HepG2 (cell line): ENCODE measurements around the gene MYO18A. TPM values are rescaled to one million over a fixed set of nuclear protein-coding genes. Genes with fewer than 3 reads are reported as not detected.

Source experiments
- AKAP8 ChIP-seq: sonication (generic); formaldehyde crosslinking; IDR thresholded peaks from 2 replicates; pipeline ENCODE4 v1.5.1; 2020; ENCODE audit warnings: mild to moderate bottlenecking, missing genetic modification reagents
- CBX1 ChIP-seq: IDR thresholded peaks from one replicate; pipeline ENCODE4 v1.6.1; 2016; ENCODE audit warnings: antibody characterized with exemption, low read depth
- CEBPZ ChIP-seq: IDR thresholded peaks from 2 replicates; pipeline ENCODE4 v1.6.1; 2012; ENCODE audit warnings: low read length, improper control_type of control experiment
- HMGXB3 ChIP-seq: sonication (generic); formaldehyde crosslinking; IDR thresholded peaks from 2 replicates; pipeline ENCODE4 v1.4.0; 2020; ENCODE audit warnings: missing genetic modification reagents, borderline replicate concordance
- KDM2A ChIP-seq: sonication (generic); formaldehyde crosslinking; IDR thresholded peaks from 2 replicates; pipeline ENCODE4 v1.4.0; 2020; ENCODE audit warnings: low read depth, missing genetic modification reagents, borderline replicate concordance
- KLF11 ChIP-seq: IDR thresholded peaks from 2 replicates; pipeline ENCODE4 v1.6.1; 2016; ENCODE audit warnings: missing compliant biosample characterization
- KLF12 ChIP-seq: sonication (generic); formaldehyde crosslinking; IDR thresholded peaks from 2 replicates; pipeline ENCODE4 v1.4.0; 2020; ENCODE audit warnings: missing genetic modification reagents, borderline replicate concordance
- MNT ChIP-seq: fragments of 450-650 bp; IDR thresholded peaks from 2 replicates; pipeline ENCODE4 v1.6.1; 2016
- NR2F2 ChIP-seq: IDR thresholded peaks from 2 replicates; pipeline ENCODE4 v1.6.1; 2012; ENCODE audit warnings: low read depth, inconsistent platforms, borderline replicate concordance
- PBX2 ChIP-seq: IDR thresholded peaks from 2 replicates; pipeline ENCODE4 v1.6.1; 2016; ENCODE audit warnings: control low read depth
- THAP7 ChIP-seq: sonication (generic); formaldehyde crosslinking; IDR thresholded peaks from 2 replicates; pipeline ENCODE4 v1.8.1; 2023; ENCODE audit warnings: mild to moderate bottlenecking, missing genetic modification reagents
- ZFY ChIP-seq: sonication (generic); formaldehyde crosslinking; IDR thresholded peaks from 2 replicates; pipeline ENCODE4 v1.4.0; 2020; ENCODE audit warnings: missing genetic modification reagents
- ZNF230 ChIP-seq: sonication (generic); formaldehyde crosslinking; IDR thresholded peaks from 2 replicates; pipeline ENCODE4 v1.4.0; 2020; ENCODE audit warnings: mild to moderate bottlenecking, missing genetic modification reagents
- ZNF234 ChIP-seq: sonication (generic); formaldehyde crosslinking; conservative IDR thresholded peaks from 2 replicates; pipeline ENCODE4 v1.5.1; 2020; ENCODE audit warnings: mild to moderate bottlenecking, missing genetic modification reagents
- ZNF296 ChIP-seq: sonication (generic); formaldehyde crosslinking; conservative IDR thresholded peaks from 2 replicates; pipeline ENCODE4 v1.5.0; 2020; ENCODE audit warnings: mild to moderate bottlenecking, missing genetic modification reagents
- polyA plus RNA-seq, 8 experiments: library from polyadenylated mRNA; depleted of rRNA in 3 of 8; stranded (reverse) in 7 of 8; unstranded in 1 of 8; fragments of >200 nt; fragmentation: Illumina TruSeq in 4 of 8; extraction: Trizol in 4 of 8; gene quantifications; 2 replicates each; pipeline versions ENCODE4 v1.2.1 to v1.2.3, GENCODE V29; 2011 to 2016; ENCODE audit warnings: low read depth in 4 of 8, missing spikeins in 1 of 8, mixed read lengths in 1 of 8; ENCODE audit not compliant: insufficient read depth in 1 of 8
- total RNA-seq, 5 experiments: library from RNA; depleted of rRNA; stranded (reverse); fragments of >200 nt; fragmentation: Illumina TruSeq; extraction: Trizol; gene quantifications; 2 replicates each; pipeline ENCODE4 v1.2.3, GENCODE V29; 2016; ENCODE audit warnings: low read depth in 1 of 5

The MYO18A gene
- total and polyA plus RNA-seq, 2 of the 13 experiments (the other 11 are each of a cell fraction or from before 2014, with no cell fraction given): 16.8 to 24.8 TPM

- TF ChIP-seq CEBPZ: no peak
- no peak for TF ChIP-seq MNT
- 0 out of 2 replicates have a peak, but pooled peaks have one; percentile 51 for TF ChIP-seq ZNF296 (CRISPR knock-in tag)
- no peak for TF ChIP-seq ZNF230 (CRISPR knock-in tag)
- peak; percentile 33; the same call in 1 of the 2 replicates for TF ChIP-seq HMGXB3 (CRISPR knock-in tag)
- 0 out of 2 replicates have a peak, but pooled peaks have one; percentile 34 for TF ChIP-seq KLF11
- TF ChIP-seq PBX2 (CRISPR knock-in tag): no peak
- TF ChIP-seq KDM2A (CRISPR knock-in tag): peak; percentile 53; the same call in 1 of the 2 replicates
- peak; percentile 55; the same call in 1 of the 2 replicates for TF ChIP-seq AKAP8 (CRISPR knock-in tag)
- TF ChIP-seq ZNF234 (CRISPR knock-in tag): no peak
- TF ChIP-seq KLF12: peak; percentile 51; the same call in 1 of the 2 replicates
- 0 out of 2 replicates have a peak, but pooled peaks have one; percentile 43 for TF ChIP-seq THAP7 (CRISPR knock-in tag)
- TF ChIP-seq NR2F2: peak; percentile 69
- TF ChIP-seq CBX1: no peak
- peak; percentile 61; the same call in 1 of the 2 replicates for TF ChIP-seq ZFY (CRISPR knock-in tag)
Measured at GRCh38 chr17:29155227-29155965, 24.8 kb downstream of the MYO18A start (continued).
